Fibroblast of lung (primary cell): ENCODE measurements around the gene PRSS22.

Source experiments
- CTCF ChIP-seq, 2 donors: IDR thresholded peaks in 1 of 2; conservative IDR thresholded peaks in 1 of 2; 1 replicate in 1 of 2; 2 replicates in 1 of 2; pipeline ENCODE4 v1.5.1; 2011 to 2012; ENCODE audit warnings: low read length in 2 of 2, control low read depth in 1 of 2, inconsistent platforms in 1 of 2, low read depth in 1 of 2, mild to moderate bottlenecking in 1 of 2
- EZH2 ChIP-seq: IDR thresholded peaks from 2 replicates; pipeline ENCODE4 v1.5.1; 2012; ENCODE audit warnings: low read length, control low read depth, mild to moderate bottlenecking; ENCODE audit errors: missing control alignments

- TF ChIP-seq CTCF (conservative IDR thresholded peaks at IDR 0.05 in 1 of 2, IDR thresholded peaks at IDR 0.05 in 1 of 2; ENCODE audit: low read depth in 1 of 2, low read length in 2 of 2) (no peak), EZH2 (no peak)
Observed at GRCh38 chr16:2899564-2900072, 41.6 kb upstream of the PRSS22 start.
